Endothelial cell of umbilical vein (primary cell): ENCODE results near the gene RAB43. TPM values are rescaled to one million over a fixed set of nuclear protein-coding genes. Genes with fewer than 3 reads are reported as not detected.

ENCODE experiments used
- BruUV-seq: library from RNA; stranded (reverse); fragments of 400-500 nt; replicated peaks from 2 replicates; lab custom pipeline; 2021; lab: Mats Ljungman, UMichigan
- CTCF ChIA-PET: fragments of 300-600, 350-600 bp; sonication (Branson Sonifier 250); formaldehyde crosslinking; loops from one replicate; lab custom pipeline; 2021; ENCODE audit warnings: antibody characterized with exemption, inconsistent platforms; lab: Charles Lee
- POLR2A ChIA-PET: fragments of 300-600, 350-600 bp; sonication (Branson Sonifier 250); formaldehyde crosslinking; loops from one replicate; lab custom pipeline; 2021; ENCODE audit warnings: antibody characterized with exemption, inconsistent platforms; lab: Charles Lee
- DNase-seq: peaks from one replicate; pipeline ENCODE4 v3.0.0-alpha.2; 2011; ENCODE audit warnings: low read depth, low spot score
- FAIRE-seq: peaks from 2 replicates; lab custom pipeline; 2011; peaks lifted over from hg19 to GRCh38; lab: Jason Lieb, UNC
- H2AFZ ChIP-seq: 2 replicates; pipeline ENCODE4 v1.6.0; 2012; ENCODE audit warnings: low read depth, low read length, control low read depth, inconsistent platforms
- H3K27ac ChIP-seq: 2 replicates; pipeline ENCODE4 v1.5.1; 2011; ENCODE audit warnings: low read depth, mild to moderate bottlenecking, control low read depth, low read length, moderate library complexity; ENCODE audit not compliant: insufficient read depth
- H3K27me3 ChIP-seq, 2 experiments: 2 replicates each; pipeline versions ENCODE4 v1.6.0 to v1.6.1; 2011; ENCODE audit warnings: low read length in 2 of 2, mixed read lengths in 1 of 2; ENCODE audit not compliant: control insufficient read depth in 2 of 2, insufficient read depth in 2 of 2
- H3K36me3 ChIP-seq, 2 experiments: 2 replicates in 1 of 2; 3 replicates in 1 of 2; pipeline ENCODE4 v1.5.1; 2011; ENCODE audit warnings: low read length in 2 of 2, mild to moderate bottlenecking in 1 of 2, moderate library complexity in 1 of 2; ENCODE audit not compliant: control insufficient read depth in 2 of 2, insufficient read depth in 2 of 2; ENCODE audit errors: extremely low read depth in 1 of 2
- H3K4me1 ChIP-seq: 3 replicates; pipeline ENCODE4 v1.5.1; 2011; ENCODE audit warnings: mild to moderate bottlenecking, low read length; ENCODE audit not compliant: control insufficient read depth, insufficient read depth; ENCODE audit errors: extremely low read depth
- H3K4me2 ChIP-seq: 2 replicates; pipeline ENCODE4 v1.6.1; 2011; ENCODE audit warnings: low read length, control low read depth, mixed read lengths; ENCODE audit not compliant: insufficient read depth
- H3K4me3 ChIP-seq, 3 experiments: fragments of 200-600 bp in 1 of 3; sonication (generic), shearing (Covaris generic) in 1 of 3; replicated peaks in 1 of 3; 2 replicates each; pipeline ENCODE4 v1.5.1; 2011 to 2016; ENCODE audit warnings: control low read depth in 3 of 3, low read length in 3 of 3, mild to moderate bottlenecking in 2 of 3, inconsistent platforms in 1 of 3, low read depth in 1 of 3, moderate library complexity in 1 of 3; ENCODE audit not compliant: insufficient read depth in 1 of 3
- H3K79me2 ChIP-seq: 2 replicates; pipeline ENCODE4 v1.6.0; 2012; ENCODE audit warnings: low read length, inconsistent platforms; ENCODE audit not compliant: control insufficient read depth, insufficient read depth
- H3K9ac ChIP-seq: replicated peaks from 2 replicates; pipeline ENCODE3; 2011; ENCODE audit warnings: low read length, control low read depth; ENCODE audit not compliant: insufficient read depth; ENCODE audit errors: extremely low read depth
- H3K9me1 ChIP-seq: replicated peaks from 3 replicates; pipeline ENCODE4 v1.6.0; 2011; ENCODE audit warnings: mild to moderate bottlenecking, low read length; ENCODE audit not compliant: control insufficient read depth, insufficient read depth; ENCODE audit errors: extremely low read depth
- H3K9me3 ChIP-seq: replicated peaks from 2 replicates; pipeline ENCODE4 v1.5.1; 2012; ENCODE audit warnings: low read length, inconsistent platforms; ENCODE audit not compliant: control insufficient read depth, insufficient read depth
- H4K20me1 ChIP-seq: replicated peaks from 2 replicates; pipeline ENCODE3; 2011; ENCODE audit warnings: mild to moderate bottlenecking, low read length; ENCODE audit not compliant: control insufficient read depth, insufficient read depth; ENCODE audit errors: extremely low read depth
- CTCF ChIP-seq, 2 donors: IDR thresholded peaks; 1 replicate in 1 of 2; 2 replicates in 1 of 2; pipeline ENCODE4 v1.5.1; 2011; ENCODE audit warnings: low read length in 2 of 2, mild to moderate bottlenecking in 2 of 2, moderate library complexity in 2 of 2, control low read depth in 1 of 2, inconsistent platforms in 1 of 2, low read depth in 1 of 2; ENCODE audit not compliant: insufficient read depth in 1 of 2; ENCODE audit errors: extremely low read depth in 1 of 2
- EZH2 ChIP-seq: IDR thresholded peaks from 2 replicates; pipeline ENCODE4 v1.6.1; 2012; ENCODE audit warnings: borderline replicate concordance, low read depth, mild to moderate bottlenecking, moderate library complexity, low read length, inconsistent platforms; ENCODE audit not compliant: severe bottlenecking
- FOS ChIP-seq: IDR thresholded peaks from 2 replicates; pipeline ENCODE4 v1.6.1; 2011; ENCODE audit warnings: mild to moderate bottlenecking, low read length, moderate library complexity, borderline replicate concordance; ENCODE audit not compliant: insufficient read depth
- GATA2 ChIP-seq: IDR thresholded peaks from 2 replicates; pipeline ENCODE4 v1.7.0; 2011; ENCODE audit warnings: low read depth, mild to moderate bottlenecking, moderate library complexity, mixed read lengths, low read length; ENCODE audit not compliant: insufficient read length, insufficient read depth
- JUN ChIP-seq: IDR thresholded peaks from 2 replicates; pipeline ENCODE4 v1.6.1; 2011; ENCODE audit warnings: borderline replicate concordance, low read depth; ENCODE audit not compliant: insufficient read length, insufficient read depth
- MAX ChIP-seq: IDR thresholded peaks from 2 replicates; pipeline ENCODE4 v1.6.1; 2011; ENCODE audit not compliant: insufficient read depth, insufficient read length
- MYC ChIP-seq: IDR thresholded peaks from one replicate; pipeline ENCODE4 v1.6.1; 2011; ENCODE audit warnings: mild to moderate bottlenecking, low read depth, low read length
- POLR2A ChIP-seq: IDR thresholded peaks from 2 replicates; pipeline ENCODE4 v1.6.1; 2012; ENCODE audit warnings: low read depth, mild to moderate bottlenecking, control low read depth, low read length
- POLR2AphosphoS5 ChIP-seq: IDR thresholded peaks from 2 replicates; pipeline ENCODE4 v1.6.1; 2012; ENCODE audit warnings: low read depth, mild to moderate bottlenecking, control low read depth, low read length, moderate library complexity; ENCODE audit not compliant: insufficient read depth
- dilution Hi-C: fragments of 300-500 bp; cut with MboI; formaldehyde crosslinking; loops from one replicate; pipeline ENCODE4 v1.15.0; 2019; ENCODE audit warnings: low sequenced_read_pairs; ENCODE audit not compliant: extremely low pct_ligation_motif_present
- intact Hi-C: fragments of 100-400 bp; cut with micrococcal nuclease; formaldehyde crosslinking; loops from one replicate; pipeline ENCODE4 v1.10.0; 2022
- polyA plus RNA-seq, 4 experiments: library from polyadenylated mRNA; depleted of rRNA in 3 of 4; stranded (reverse) in 3 of 4; unstranded in 1 of 4; fragments of >200 nt; gene quantifications; 2 replicates each; pipeline versions ENCODE4 v1.2.1 to v1.2.3, GENCODE V29; 2011 to 2012; ENCODE audit warnings: missing spikeins in 1 of 4
- total RNA-seq: library from RNA; stranded (reverse); gene quantifications from 2 replicates; pipeline ENCODE4 v1.2.3, GENCODE V29; 2021

RAB43 gene
- total and polyA plus RNA-seq, 2 donors (not counting 3 experiments of a cell fraction or from before 2014, with no cell fraction given): 18.5 to 31.5 TPM

- Histone ChIP-seq H4K20me1 (no peaks in the 10 kb centered on the region), H3K4me1 (peaks cover 27% of the 10 kb centered on the region), H3K9me3 (no peaks in the 10 kb centered on the region), H3K4me3 (peak overlapping the region; percentile 64 to 79 (median 66)), H3K27ac (peak overlapping the region; percentile 66), H3K4me2 (peak overlapping the region; percentile 98), H2AFZ (peak overlapping the region; percentile 61), H3K9me1 (no peaks in the 10 kb centered on the region), H3K9ac (peak overlapping the region; percentile 72), H3K27me3 (no peaks in the 10 kb centered on the region), H3K79me2 (peaks cover 29% of the 10 kb centered on the region), H3K36me3 (peaks cover 0 to 2% of the 10 kb centered on the region in 2 experiments)
- FAIRE-seq (peak; percentile 90), DNase-seq (peak; percentile 87)
- dilution Hi-C loops (loop anchor here (25.0 kb wide), 1 partner anchor 208 kb away; no protein-coding TSS in a partner anchor), intact Hi-C loops (loop anchor here (1.0 to 2.0 kb wide), 3 partner anchors 62 to 124 kb away; partner anchors contain the start of gene CNBP)
- CTCF ChIA-PET: interaction anchor here (0.9 to 4.5 kb wide), 5 partner anchors 42 to 149 kb away, joined by 4 to 79 read pairs (median 9); no protein-coding TSS in a partner anchor
- TSS peak; percentile 13 for BruUV-seq
- TF ChIP-seq JUN (no peak), CTCF (IDR thresholded peaks at IDR 0.05; ENCODE audit: extremely low read depth in 1 of 2, insufficient read depth in 1 of 2, low read depth in 1 of 2, low read length in 2 of 2) (peak in 1 of 2 donors; percentile 22), EZH2 (no peak), GATA2 (no peak), MAX (no peak), FOS (no peak), POLR2AphosphoS5 (peak; percentile 61), MYC (no peak), POLR2A (peak; percentile 79)
- POLR2A ChIA-PET: interaction anchor here (0.6 kb wide), 2 partner anchors 158 to 629 kb away, joined by 4 to 6 read pairs; partner anchors contain the start of gene HMCES
These were observed 1.2 kb downstream of the RAB43 start for GRCh38 chr3:129120254-129121004.
